SHP77 treated with DMSO at 0.1 percent for 48 hours (cell line): ENCODE results near the gene CSMD2.
"Not testable (repeated sequence)": the region's sequence is repeated elsewhere in the genome, so short reads cannot be mapped to it uniquely, and the experiment has no call there.

Experiments used
- DNase-seq: peaks from one replicate; lab custom pipeline; 2025; lab: John Stamatoyannopoulos, UW

Gene CSMD2

GRCh38 chr1:34108269-34108668 lies 56.8 kb downstream of the CSMD2 start:
- DNase-seq: no peak

GRCh38 chr1:34101151-34101550 lies 63.9 kb downstream of the CSMD2 start:
- no peak for DNase-seq

- no peak for DNase-seq
These were observed 64.7 kb downstream of the CSMD2 start for GRCh38 chr1:34100332-34100731.

- DNase-seq: not testable (repeated sequence)
These were observed 72.6 kb downstream of the CSMD2 start for GRCh38 chr1:34092399-34092798.

- DNase-seq: no peak
These were observed 75.3 kb downstream of the CSMD2 start for GRCh38 chr1:34089731-34090130.

- no peak for DNase-seq
These were observed 77.0 kb downstream of the CSMD2 start for GRCh38 chr1:34087986-34088385.

GRCh38 chr1:34086561-34086960 lies 78.5 kb downstream of the CSMD2 start:
- no peak for DNase-seq

GRCh38 chr1:34083974-34084373 lies 81.1 kb downstream of the CSMD2 start:
- no peak for DNase-seq

- DNase-seq: not testable (repeated sequence)
These were observed 82.9 kb downstream of the CSMD2 start for GRCh38 chr1:34082085-34082670.

- DNase-seq: no peak
These were observed 86.6 kb downstream of the CSMD2 start for GRCh38 chr1:34078383-34078782.

GRCh38 chr1:34075576-34075975 lies 89.5 kb downstream of the CSMD2 start:
- DNase-seq: no peak

- no peak for DNase-seq
These were observed 91.9 kb downstream of the CSMD2 start for GRCh38 chr1:34073028-34073695.

- DNase-seq: no peak
These were observed 94.7 kb downstream of the CSMD2 start for GRCh38 chr1:34070201-34070836.

- DNase-seq: no peak
These were observed 97.9 kb downstream of the CSMD2 start for GRCh38 chr1:34066981-34067603.

- no peak for DNase-seq
These were observed 98.9 kb downstream of the CSMD2 start for GRCh38 chr1:34066166-34066565.

GRCh38 chr1:34065498-34065897 lies 99.5 kb downstream of the CSMD2 start:
- no peak for DNase-seq

- DNase-seq: no peak
These were observed 104.1 kb downstream of the CSMD2 start for GRCh38 chr1:34060901-34061415.

- no peak for DNase-seq
These were observed 104.8 kb downstream of the CSMD2 start for GRCh38 chr1:34060187-34060730.

- DNase-seq: no peak
These were observed 107.5 kb downstream of the CSMD2 start for GRCh38 chr1:34057347-34058130.

GRCh38 chr1:34055818-34056217 lies 109.2 kb downstream of the CSMD2 start:
- DNase-seq: no peak

- no peak for DNase-seq
These were observed 110.1 kb downstream of the CSMD2 start for GRCh38 chr1:34054920-34055319.

GRCh38 chr1:34053660-34054059 lies 111.4 kb downstream of the CSMD2 start:
- no peak for DNase-seq
